A549 (cell line): ENCODE measurements around the gene ADAP1. TPM values are rescaled to one million over a fixed set of nuclear protein-coding genes. Genes with fewer than 3 reads are reported as not detected.

Source experiments
- ATAC-seq, 2 experiments: fragments of 200-7000 bp in 1 of 2; fragments of >200 bp in 1 of 2; cut with Nextera tagmentation in 1 of 2; cut with Tn5 transposase in 1 of 2; 3 replicates each; pipeline versions ENCODE4 v1.8.0 to v1.9.1; 2018 to 2020; ENCODE audit warnings: mild to moderate bottlenecking in 1 of 2, moderate library complexity in 1 of 2
- CTCF ChIA-PET: fragments of 300-600 bp; sonication (Branson Sonifier 250); formaldehyde crosslinking; extraction: SDS; loops from one replicate; lab custom pipeline; 2021; ENCODE audit warnings: antibody characterized with exemption, inconsistent platforms; lab: Yijun Ruan, JAX
- POLR2A ChIA-PET: fragments of 350-600 bp; formaldehyde crosslinking; extraction: SDS; loops from one replicate; lab custom pipeline; 2021; ENCODE audit warnings: antibody characterized with exemption, inconsistent platforms; lab: Yijun Ruan, JAX
- DNase-seq, 2 experiments: peaks; one replicate each; pipeline versions ENCODE4 v3.0.0 to v3.0.0-alpha.2; 2011 to 2016; ENCODE audit warnings: low read depth in 1 of 2, low spot score in 1 of 2
- FAIRE-seq: peaks from 2 replicates; lab custom pipeline; 2011; peaks lifted over from hg19 to GRCh38; lab: Jason Lieb, UNC
- H3K27ac ChIP-seq, 2 experiments: fragments of >200 bp; sonication (Bioruptor Twin); formaldehyde crosslinking; 3 replicates each; pipeline ENCODE4 v1.5.1; 2016 to 2017
- H3K4me1 ChIP-seq: fragments of >200 bp; sonication (Bioruptor Twin); formaldehyde crosslinking; 3 replicates; pipeline ENCODE4 v1.6.1; 2016
- H3K4me2 ChIP-seq: fragments of >200 bp; sonication (Bioruptor Twin); formaldehyde crosslinking; 3 replicates; pipeline ENCODE4 v1.6.1; 2016
- H3K4me3 ChIP-seq: fragments of >200 bp; sonication (Bioruptor Twin); formaldehyde crosslinking; 3 replicates; pipeline ENCODE4 v1.5.1; 2016
- H3K9me3 ChIP-seq: fragments of >200 bp; sonication (Bioruptor Twin); formaldehyde crosslinking; 3 replicates; pipeline ENCODE4 v1.6.1; 2016
- BHLHE40 ChIP-seq: IDR thresholded peaks from 2 replicates; pipeline ENCODE4 v1.6.1; 2012; ENCODE audit warnings: low read depth, low read length, inconsistent platforms
- CBX8 ChIP-seq: fragments of 200-600 bp; sonication (generic); IDR thresholded peaks from 2 replicates; pipeline ENCODE4 v1.6.1; 2016
- CEBPB ChIP-seq, 2 experiments: fragments of >200 bp in 1 of 2; sonication (Bioruptor Twin) in 1 of 2; formaldehyde crosslinking in 1 of 2; IDR thresholded peaks; 2 replicates each; pipeline ENCODE4 v1.6.1; 2012 to 2016
- CHD2 ChIP-seq: fragments of 150-350 bp; IDR thresholded peaks from 2 replicates; pipeline ENCODE4 v1.6.1; 2014; ENCODE audit warnings: low read length; ENCODE audit not compliant: partially characterized antibody
- CHD4 ChIP-seq: fragments of 200-600 bp; sonication (generic); IDR thresholded peaks from 2 replicates; pipeline ENCODE4 v1.6.1; 2016; ENCODE audit warnings: antibody characterized with exemption, mild to moderate bottlenecking, borderline replicate concordance
- EHF ChIP-seq: fragments of 250-450 bp; sonication (Bioruptor Pico); IDR thresholded peaks from 2 replicates; pipeline ENCODE4 v1.5.0; 2020; ENCODE audit warnings: mild to moderate bottlenecking
- FOSB ChIP-seq: fragments of 250-450 bp; sonication (Bioruptor Pico); IDR thresholded peaks from 2 replicates; pipeline ENCODE4 v1.5.0; 2020; ENCODE audit warnings: mild to moderate bottlenecking, moderate library complexity
- GATA3 ChIP-seq: IDR thresholded peaks from 2 replicates; pipeline ENCODE4 v1.6.1; 2012; ENCODE audit warnings: borderline replicate concordance
- HMGXB4 ChIP-seq: fragments of 250-450 bp; sonication (Bioruptor Pico); IDR thresholded peaks from 2 replicates; pipeline ENCODE4 v1.5.0; 2021; ENCODE audit warnings: mild to moderate bottlenecking, moderate library complexity, borderline replicate concordance
- HOXB13 ChIP-seq: fragments of 250-450 bp; sonication (Bioruptor Pico); IDR thresholded peaks from 2 replicates; pipeline ENCODE4 v1.5.0; 2020; ENCODE audit warnings: low read depth, mild to moderate bottlenecking, moderate library complexity
- KDM1A ChIP-seq: fragments of 200-600 bp; sonication (generic); IDR thresholded peaks from 2 replicates; pipeline ENCODE4 v1.6.1; 2016; ENCODE audit warnings: low read depth, mild to moderate bottlenecking
- MAFK ChIP-seq: fragments of 450-650 bp; IDR thresholded peaks from 2 replicates; pipeline ENCODE4 v1.6.1; 2014; ENCODE audit not compliant: partially characterized antibody
- MAZ ChIP-seq: fragments of 150-350 bp; IDR thresholded peaks from 2 replicates; pipeline ENCODE4 v1.6.1; 2014; ENCODE audit warnings: antibody characterized with exemption, low read depth, low read length, borderline replicate concordance
- NR3C1 ChIP-seq: fragments of >200 bp; sonication (Bioruptor Twin); formaldehyde crosslinking; IDR thresholded peaks from 3 replicates; pipeline ENCODE4 v1.6.1; 2017
- POLR2A ChIP-seq: IDR thresholded peaks from 2 replicates; pipeline ENCODE4 v1.6.1; 2012; ENCODE audit warnings: mild to moderate bottlenecking, low read length
- RAD21 ChIP-seq, 2 experiments: fragments of >200 bp in 1 of 2; sonication (Bioruptor Twin) in 1 of 2; formaldehyde crosslinking in 1 of 2; IDR thresholded peaks in 1 of 2; conservative IDR thresholded peaks in 1 of 2; 2 replicates in 1 of 2; 3 replicates in 1 of 2; pipeline ENCODE4 v1.6.1; 2012 to 2018; ENCODE audit warnings: inconsistent platforms in 1 of 2
- SREBF2 ChIP-seq: fragments of 450-650 bp; IDR thresholded peaks from 2 replicates; pipeline ENCODE4 v1.6.1; 2014; ENCODE audit warnings: mild to moderate bottlenecking, moderate library complexity
- TFCP2L1 ChIP-seq: fragments of 250-450 bp; sonication (Bioruptor Pico); IDR thresholded peaks from 2 replicates; pipeline ENCODE4 v1.5.0; 2021; ENCODE audit warnings: mild to moderate bottlenecking
- ZSCAN20 ChIP-seq: fragments of 250-450 bp; sonication (Bioruptor Pico); IDR thresholded peaks from 2 replicates; pipeline ENCODE4 v1.8.0; 2022; ENCODE audit warnings: mild to moderate bottlenecking, moderate library complexity
- WGBS: methylation state at CpG from one replicate; pipeline ENCODE4 v1.1.6; 2017; ENCODE audit errors: missing lambda C conversion rate; 5-methylcytosine and 5-hydroxymethylcytosine counted together
- polyA plus RNA-seq, 4 experiments: library from polyadenylated mRNA; depleted of rRNA in 3 of 4; stranded (reverse); fragments of >200 nt; fragmentation: RNase III in 1 of 4; extraction: RNeasy Plus Mini Kit Qiagen cat#74134 plus additional on column Dnase treatment in 1 of 4; gene quantifications; 2 replicates in 3 of 4; 3 replicates in 1 of 4; pipeline ENCODE4 v1.2.3, GENCODE V29; 2011 to 2017
- TF ChIP-seq, protein P1 (sequence below): fragments of >200 bp; sonication (Bioruptor Twin); formaldehyde crosslinking; IDR thresholded peaks from 3 replicates; pipeline ENCODE4 v1.6.1; 2016
- TF ChIP-seq, protein P2 (sequence below): fragments of 250-450 bp; sonication (Bioruptor Pico); IDR thresholded peaks from 2 replicates; pipeline ENCODE4 v1.5.0; 2020; ENCODE audit warnings: low read depth, mild to moderate bottlenecking, moderate library complexity
- TF ChIP-seq, protein P3 (sequence below): fragments of 450-650 bp; IDR thresholded peaks from 2 replicates; pipeline ENCODE4 v1.6.1; 2014; ENCODE audit warnings: antibody characterized with exemption

The ADAP1 gene
- polyA plus RNA-seq, 2 of the 4 experiments (the other 2 are of a cell fraction): 1.7 to 2.5 TPM

DNA sequence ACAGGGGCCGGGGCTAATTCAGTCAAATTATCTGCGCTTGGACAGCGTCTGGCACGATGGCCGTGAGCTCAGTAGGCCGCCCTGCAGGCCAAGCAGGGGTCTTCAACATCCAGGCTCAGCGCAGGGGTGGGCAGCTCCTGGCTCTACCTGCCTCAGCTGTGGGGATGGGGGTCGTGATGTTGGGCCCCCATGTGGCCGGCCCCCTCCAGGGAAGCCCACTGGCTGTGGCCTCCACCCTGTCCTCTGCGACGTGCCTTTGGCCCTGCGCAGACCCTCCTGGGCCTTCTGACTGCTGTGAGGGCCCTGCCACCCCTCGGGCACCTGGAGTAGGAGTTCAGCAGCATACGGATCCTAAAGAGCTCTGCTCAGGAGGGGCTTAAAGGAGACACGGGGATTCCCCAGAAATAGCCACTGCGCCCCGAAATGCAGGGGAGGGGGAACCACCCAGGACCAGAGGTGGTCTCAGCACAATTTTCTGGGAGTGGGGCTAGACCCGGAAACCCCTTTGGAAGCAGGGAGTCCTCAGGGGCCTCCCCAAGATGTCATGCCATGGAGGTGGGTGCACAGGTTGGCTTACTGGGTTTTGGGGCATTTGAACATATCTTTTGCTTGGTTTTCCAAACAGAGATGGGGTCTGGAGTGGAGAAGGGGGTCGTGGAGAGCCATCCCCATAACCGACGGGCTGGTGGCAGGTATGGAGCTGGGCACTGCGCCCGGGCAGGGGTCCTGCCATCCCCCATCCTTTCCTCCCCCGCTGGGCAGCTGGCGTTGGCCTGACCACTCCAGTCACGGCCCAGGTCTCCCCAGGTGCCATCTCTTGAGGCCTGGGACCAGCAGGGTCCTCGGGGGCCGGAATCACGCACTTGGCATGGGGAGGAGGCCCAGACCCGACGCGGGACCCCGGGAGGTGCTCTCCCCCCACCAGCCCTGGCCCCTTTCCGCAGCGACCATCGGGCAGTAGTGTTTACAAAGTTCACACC lies 4.0 kb upstream of the ADAP1 start (continued):
- no peak for TF ChIP-seq HMGXB4 (CRISPR knock-in tag)
- TF ChIP-seq, protein P1, sequence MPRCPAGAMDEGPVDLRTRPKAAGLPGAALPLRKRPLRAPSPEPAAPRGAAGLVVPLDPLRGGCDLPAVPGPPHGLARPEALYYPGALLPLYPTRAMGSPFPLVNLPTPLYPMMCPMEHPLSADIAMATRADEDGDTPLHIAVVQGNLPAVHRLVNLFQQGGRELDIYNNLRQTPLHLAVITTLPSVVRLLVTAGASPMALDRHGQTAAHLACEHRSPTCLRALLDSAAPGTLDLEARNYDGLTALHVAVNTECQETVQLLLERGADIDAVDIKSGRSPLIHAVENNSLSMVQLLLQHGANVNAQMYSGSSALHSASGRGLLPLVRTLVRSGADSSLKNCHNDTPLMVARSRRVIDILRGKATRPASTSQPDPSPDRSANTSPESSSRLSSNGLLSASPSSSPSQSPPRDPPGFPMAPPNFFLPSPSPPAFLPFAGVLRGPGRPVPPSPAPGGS: no peak
- no peak for TF ChIP-seq TFCP2L1 (CRISPR knock-in tag)

DNA sequence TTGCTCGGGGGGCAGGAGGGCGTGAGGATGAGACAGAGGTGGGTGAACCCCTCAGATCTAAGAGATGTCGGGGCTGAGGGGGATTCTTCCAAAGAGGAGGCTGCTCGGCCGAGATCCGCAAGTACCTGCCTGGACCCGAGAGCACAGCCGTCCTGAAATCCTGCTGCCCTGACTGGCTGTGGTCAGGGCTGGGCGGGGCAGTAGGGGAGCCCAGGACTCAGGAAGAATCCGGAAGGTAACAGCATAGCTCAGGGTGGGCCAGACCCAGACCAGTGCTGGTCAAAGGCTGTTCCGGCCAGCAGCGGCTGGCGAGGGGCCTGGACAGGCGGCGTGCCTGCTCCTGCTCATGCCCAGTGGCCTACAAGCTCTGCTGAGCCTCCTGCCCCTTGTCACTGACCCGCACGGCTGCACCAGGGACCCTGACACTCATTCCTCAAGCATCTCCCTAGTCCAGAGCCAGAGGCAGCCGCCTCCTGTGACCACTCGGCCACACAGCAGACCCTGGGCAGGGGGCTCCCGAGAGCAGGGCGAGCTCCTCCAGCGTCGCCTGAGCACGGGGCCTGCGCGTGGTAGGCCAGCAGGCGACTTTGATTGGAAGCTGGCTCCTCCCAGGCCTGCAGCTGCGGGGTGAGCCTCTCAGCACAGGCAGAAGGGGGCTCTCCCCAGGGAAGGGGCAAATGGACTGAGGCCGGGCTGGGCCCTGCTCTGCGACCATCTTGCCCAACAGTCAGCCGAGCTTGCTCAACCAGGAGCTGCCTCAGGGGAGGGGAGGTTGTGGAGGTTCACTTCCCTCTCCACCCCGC lies 3.1 kb upstream of the ADAP1 start:
- peak in 1 of 2 experiments; percentile 29; a peak in 1 of 4 replicates for TF ChIP-seq CEBPB (IDR thresholded peaks at IDR 0.05)
- no peak for TF ChIP-seq HOXB13 (CRISPR knock-in tag)
- ChIA-PET CTCF (interaction anchor here (0.8 to 4.0 kb wide), 3 partner anchors 24 to 49 kb away, joined by 3 to 33 read pairs (median 8); no protein-coding TSS in a partner anchor), POLR2A (no interaction called here)
- Histone ChIP-seq H3K4me1 (peaks cover 3% of the 10 kb centered on the region; the same call in 1 of the 3 replicates), H3K4me3 (no peak overlapping the region), H3K4me2 (no peak overlapping the region), H3K9me3 (no peaks in the 10 kb centered on the region), H3K27ac (no peak overlapping the region)
- no peak for ATAC-seq
- 80% methylated on average over 21 of the region's 32 CpGs for WGBS
- no peak for FAIRE-seq
- DNase-seq: no peak

DNA sequence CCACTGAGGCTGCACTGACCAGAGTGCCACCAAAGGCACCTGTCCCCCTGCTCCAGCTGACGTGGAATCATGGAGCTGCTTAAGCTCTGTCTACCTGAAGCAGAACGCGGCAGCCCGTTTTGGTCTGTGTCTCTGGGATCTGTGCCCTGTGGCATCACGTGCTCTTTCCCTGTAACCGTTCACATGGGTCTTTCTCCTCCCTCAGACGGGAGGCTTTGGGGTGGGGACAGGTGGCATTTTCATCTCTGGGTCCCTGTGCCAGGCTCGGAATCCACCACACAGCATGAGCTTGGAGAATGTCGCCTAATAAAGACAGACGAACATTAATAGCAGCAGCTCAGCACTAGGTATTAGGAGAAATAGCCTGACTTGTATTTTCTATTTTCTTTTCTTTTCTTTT lies 1.6 kb upstream of the ADAP1 start:
- TF ChIP-seq GATA3: no peak
- TF ChIP-seq CBX8: no peak
- no peak for TF ChIP-seq CHD2
- TF ChIP-seq FOSB: no peak
- no peak for TF ChIP-seq ZSCAN20 (CRISPR knock-in tag)
- TF ChIP-seq, protein P2, sequence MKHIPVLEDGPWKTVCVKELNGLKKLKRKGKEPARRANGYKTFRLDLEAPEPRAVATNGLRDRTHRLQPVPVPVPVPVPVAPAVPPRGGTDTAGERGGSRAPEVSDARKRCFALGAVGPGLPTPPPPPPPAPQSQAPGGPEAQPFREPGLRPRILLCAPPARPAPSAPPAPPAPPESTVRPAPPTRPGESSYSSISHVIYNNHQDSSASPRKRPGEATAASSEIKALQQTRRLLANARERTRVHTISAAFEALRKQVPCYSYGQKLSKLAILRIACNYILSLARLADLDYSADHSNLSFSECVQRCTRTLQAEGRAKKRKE (CRISPR knock-in tag): no peak
- TF ChIP-seq SREBF2: no peak
- TF ChIP-seq EHF: no peak
- no peak for TF ChIP-seq KDM1A
- no peak for TF ChIP-seq BHLHE40
- TF ChIP-seq, protein P3, sequence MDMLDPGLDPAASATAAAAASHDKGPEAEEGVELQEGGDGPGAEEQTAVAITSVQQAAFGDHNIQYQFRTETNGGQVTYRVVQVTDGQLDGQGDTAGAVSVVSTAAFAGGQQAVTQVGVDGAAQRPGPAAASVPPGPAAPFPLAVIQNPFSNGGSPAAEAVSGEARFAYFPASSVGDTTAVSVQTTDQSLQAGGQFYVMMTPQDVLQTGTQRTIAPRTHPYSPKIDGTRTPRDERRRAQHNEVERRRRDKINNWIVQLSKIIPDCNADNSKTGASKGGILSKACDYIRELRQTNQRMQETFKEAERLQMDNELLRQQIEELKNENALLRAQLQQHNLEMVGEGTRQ: no peak
- no peak for TF ChIP-seq MAFK
- TF ChIP-seq CHD4: no peak
- TF ChIP-seq NR3C1: no peak
- no peak for TF ChIP-seq RAD21 (conservative IDR thresholded peaks at IDR 0.05 in 1 of 2, IDR thresholded peaks at IDR 0.05 in 1 of 2)
- TF ChIP-seq POLR2A: no peak
- TF ChIP-seq MAZ: no peak
- TF ChIP-seq CEBPB (IDR thresholded peaks at IDR 0.05): no peak
- TF ChIP-seq, all 56 proteins: peak for 0
- Histone ChIP-seq H3K4me3 (no peak overlapping the region), H3K9me3 (no peaks in the 10 kb centered on the region), H3K27ac (no peak overlapping the region), H3K4me1 (peaks cover 3% of the 10 kb centered on the region; the same call in 1 of the 3 replicates), H3K4me2 (no peak overlapping the region)
- ChIA-PET CTCF (interaction anchor here (0.7 to 4.0 kb wide), 6 partner anchors 9 to 85 kb away, joined by 3 to 33 read pairs (median 4); no protein-coding TSS in a partner anchor), POLR2A (interaction anchor here (1.4 kb wide), 1 partner anchor 19 kb away, joined by 8 read pairs; the partner anchor contains the start of gene COX19)
- DNase-seq (no peak), FAIRE-seq (no peak), ATAC-seq (no peak)
- 69% methylated on average over 10 of the region's 10 CpGs for whole genome bisulfite sequencing
